H1 (cell line): Measurements from ENCODE around the gene YWHAB. TPM values are rescaled to one million over a fixed set of nuclear protein-coding genes. Genes with fewer than 3 reads are reported as not detected.

Experiments
- CTCF ChIA-PET: fragments of 300-600 bp; sonication (Branson Sonifier 250); formaldehyde crosslinking; loops from one replicate; lab custom pipeline; 2021; ENCODE audit not compliant: partially characterized antibody; lab: Charles Lee
- POLR2A ChIA-PET: fragments of 300-600 bp; sonication (Branson Sonifier 250); formaldehyde crosslinking; loops from one replicate; lab custom pipeline; 2021; ENCODE audit warnings: inconsistent platforms; ENCODE audit not compliant: partially characterized antibody; lab: Charles Lee
- DNase-seq, 2 experiments: peaks; one replicate each; pipeline versions ENCODE4 v3.0.0 to v3.0.0-alpha.2; 2010 to 2022; ENCODE audit warnings: low spot score in 2 of 2, low read depth in 1 of 2, mixed read lengths in 1 of 2
- FAIRE-seq: peaks from 2 replicates; lab custom pipeline; 2011; peaks lifted over from hg19 to GRCh38; lab: Jason Lieb, UNC
- H2AFZ ChIP-seq: 2 replicates; pipeline ENCODE4 v1.8.1; 2012; ENCODE audit warnings: low read length, inconsistent platforms
- H2AK5ac ChIP-seq: 2 replicates; pipeline ENCODE4 v1.6.1; 2013; ENCODE audit warnings: low read depth, low read length
- H2BK120ac ChIP-seq: replicated peaks from 2 replicates; pipeline ENCODE3; 2013; ENCODE audit warnings: low read depth, low read length, inconsistent platforms
- H2BK12ac ChIP-seq: 2 replicates; pipeline ENCODE4 v1.6.1; 2013; ENCODE audit warnings: low read depth, low read length
- H2BK15ac ChIP-seq: 2 replicates; pipeline ENCODE4 v1.6.1; 2013; ENCODE audit warnings: low read length
- H2BK20ac ChIP-seq: 2 replicates; pipeline ENCODE4 v1.6.1; 2013; ENCODE audit warnings: low read length
- H2BK5ac ChIP-seq: 2 replicates; pipeline ENCODE4 v1.6.1; 2013; ENCODE audit warnings: low read depth, low read length
- H3K14ac ChIP-seq: 2 replicates; pipeline ENCODE4 v1.6.1; 2013; ENCODE audit warnings: inconsistent platforms; ENCODE audit not compliant: insufficient read length
- H3K18ac ChIP-seq: 2 replicates; pipeline ENCODE4 v1.6.1; 2013; ENCODE audit warnings: low read length; ENCODE audit errors: extremely low read depth
- H3K23ac ChIP-seq: 2 replicates; pipeline ENCODE4 v1.6.1; 2013; ENCODE audit warnings: inconsistent platforms; ENCODE audit not compliant: insufficient read length
- H3K23me2 ChIP-seq: 2 replicates; pipeline ENCODE4 v1.6.1; 2013; ENCODE audit warnings: low read depth, low read length
- H3K27ac ChIP-seq: 2 replicates; pipeline ENCODE4 v1.6.1; 2011; ENCODE audit warnings: low read depth, low read length, inconsistent platforms
- H3K27me3 ChIP-seq, 4 experiments: replicated peaks in 1 of 4; 1 replicate in 1 of 4; 2 replicates in 3 of 4; pipeline versions ENCODE4 v1.6.1 to v1.8.1; 2011 to 2013; ENCODE audit warnings: low read length in 3 of 4, mild to moderate bottlenecking in 3 of 4, inconsistent platforms in 2 of 4, mixed read lengths in 2 of 4, moderate library complexity in 1 of 4; ENCODE audit not compliant: control insufficient read depth in 3 of 4, insufficient read depth in 3 of 4; ENCODE audit errors: extremely low read depth in 1 of 4
- H3K36me3 ChIP-seq, 4 experiments: 2 replicates each; pipeline versions ENCODE4 v1.6.1 to v1.8.1; 2011 to 2013; ENCODE audit warnings: mild to moderate bottlenecking in 4 of 4, low read length in 3 of 4, moderate library complexity in 2 of 4, control low read depth in 1 of 4, inconsistent platforms in 1 of 4; ENCODE audit not compliant: insufficient read depth in 4 of 4, control insufficient read depth in 2 of 4
- H3K4ac ChIP-seq: replicated peaks from 2 replicates; pipeline ENCODE3; 2013; ENCODE audit warnings: low read length, low read depth, mixed read lengths, inconsistent platforms; ENCODE audit not compliant: insufficient read length
- H3K4me1 ChIP-seq, 4 experiments: replicated peaks in 1 of 4; 1 replicate in 1 of 4; 2 replicates in 3 of 4; pipeline versions ENCODE4 v1.6.1 to v1.8.1; 2011 to 2013; ENCODE audit warnings: low read length in 3 of 4, inconsistent platforms in 2 of 4, mixed read lengths in 1 of 4; ENCODE audit not compliant: insufficient read depth in 4 of 4, control insufficient read depth in 3 of 4
- H3K4me2 ChIP-seq, 2 experiments: 2 replicates each; pipeline versions ENCODE4 v1.6.1 to v1.8.1; 2011 to 2013; ENCODE audit warnings: low read depth in 2 of 2, low read length in 2 of 2, control low read depth in 1 of 2, inconsistent platforms in 1 of 2, mild to moderate bottlenecking in 1 of 2; ENCODE audit not compliant: insufficient read depth in 1 of 2
- H3K4me3 ChIP-seq, 4 experiments: fragments of 200-600, 300-600 bp in 1 of 4; sonication (generic), shearing (Covaris generic), sonication (Bioruptor Twin) in 1 of 4; 2 replicates each; pipeline versions ENCODE4 v1.5.1 to v1.8.1; 2011 to 2016; ENCODE audit warnings: low read length in 4 of 4, low read depth in 3 of 4, control low read depth in 2 of 4, inconsistent platforms in 2 of 4, mild to moderate bottlenecking in 2 of 4, mixed read lengths in 1 of 4, moderate library complexity in 1 of 4; ENCODE audit not compliant: insufficient read depth in 2 of 4; ENCODE audit errors: extremely low read depth in 1 of 4
- H3K56ac ChIP-seq: replicated peaks from 2 replicates; pipeline ENCODE3; 2013; ENCODE audit warnings: low read depth, mild to moderate bottlenecking, mixed read lengths, low read length, inconsistent platforms; ENCODE audit not compliant: insufficient read length
- H3K79me1 ChIP-seq: 2 replicates; pipeline ENCODE4 v1.6.1; 2013; ENCODE audit warnings: low read depth, low read length, control low read depth
- H3K79me2 ChIP-seq, 2 experiments: 2 replicates each; pipeline versions ENCODE4 v1.6.1 to v1.8.1; 2012 to 2013; ENCODE audit warnings: low read length in 2 of 2, mild to moderate bottlenecking in 2 of 2, inconsistent platforms in 1 of 2; ENCODE audit not compliant: insufficient read depth in 2 of 2, control insufficient read depth in 1 of 2
- H3K9ac ChIP-seq, 4 experiments: replicated peaks in 1 of 4; 1 replicate in 1 of 4; 2 replicates in 3 of 4; pipeline versions ENCODE4 v1.6.1 to v1.8.1; 2011 to 2013; ENCODE audit warnings: low read depth in 3 of 4, low read length in 3 of 4, control low read depth in 2 of 4, mild to moderate bottlenecking in 2 of 4, moderate library complexity in 2 of 4, inconsistent platforms in 1 of 4; ENCODE audit errors: extremely low read depth in 1 of 4
- H3K9me3 ChIP-seq, 2 experiments: 2 replicates each; pipeline versions ENCODE4 v1.6.1 to v1.8.1; 2012 to 2013; ENCODE audit warnings: mild to moderate bottlenecking in 2 of 2, moderate library complexity in 2 of 2, control low read depth in 1 of 2, inconsistent platforms in 1 of 2, low read depth in 1 of 2, low read length in 1 of 2, mixed read lengths in 1 of 2; ENCODE audit not compliant: insufficient read depth in 2 of 2
- H4K20me1 ChIP-seq, 2 experiments: replicated peaks in 1 of 2; 2 replicates each; pipeline versions ENCODE3 to v1.8.1; 2011 to 2013; ENCODE audit warnings: inconsistent platforms in 2 of 2, low read length in 2 of 2, mild to moderate bottlenecking in 1 of 2; ENCODE audit not compliant: insufficient read depth in 2 of 2, control insufficient read depth in 1 of 2
- H4K5ac ChIP-seq: 2 replicates; pipeline ENCODE4 v1.6.1; 2013; ENCODE audit warnings: low read length, low read depth, mixed read lengths, inconsistent platforms; ENCODE audit not compliant: insufficient read length
- H4K8ac ChIP-seq: 2 replicates; pipeline ENCODE4 v1.8.0; 2013; ENCODE audit warnings: mild to moderate bottlenecking, moderate library complexity, low read length, inconsistent platforms; ENCODE audit not compliant: insufficient read depth; ENCODE audit errors: extremely low read depth
- H4K91ac ChIP-seq: replicated peaks from 2 replicates; pipeline ENCODE3; 2013; ENCODE audit warnings: low read length, mixed read lengths, inconsistent platforms; ENCODE audit not compliant: insufficient read length
- CBX5 ChIP-seq: fragments of 300-800, 300-1000 bp; sonication (generic); IDR thresholded peaks from 2 replicates; pipeline ENCODE4 v1.7.1; 2016; ENCODE audit warnings: antibody characterized with exemption, low read length, low read depth
- CEBPB ChIP-seq: IDR thresholded peaks from 2 replicates; pipeline ENCODE4 v1.6.1; 2012; ENCODE audit warnings: low read depth, low read length
- CHD2 ChIP-seq: IDR thresholded peaks from 2 replicates; pipeline ENCODE4 v1.6.1; 2012; ENCODE audit warnings: low read length, improper control_type of control experiment
- EGR1 ChIP-seq: IDR thresholded peaks from 2 replicates; pipeline ENCODE4 v1.6.1; 2011; ENCODE audit warnings: low read depth, low read length, borderline replicate concordance
- FOSL1 ChIP-seq: IDR thresholded peaks from 2 replicates; pipeline ENCODE4 v1.6.1; 2011; ENCODE audit warnings: mild to moderate bottlenecking, low read depth, low read length, moderate library complexity; ENCODE audit not compliant: insufficient read depth
- JUND ChIP-seq: IDR thresholded peaks from 2 replicates; pipeline ENCODE4 v1.6.1; 2011; ENCODE audit warnings: mild to moderate bottlenecking, improper control_type of control experiment, low read length
- KDM1A ChIP-seq: fragments of 200-600, 300-600 bp; sonication (generic); IDR thresholded peaks from 2 replicates; pipeline ENCODE4 v1.7.1; 2016; ENCODE audit warnings: mild to moderate bottlenecking, low read length, borderline replicate concordance
- KDM5A ChIP-seq: fragments of 200-600 bp; IDR thresholded peaks from 2 replicates; pipeline ENCODE4 v1.7.1; 2012; ENCODE audit warnings: mild to moderate bottlenecking, low read length, inconsistent platforms, mixed read lengths
- RBBP5 ChIP-seq: IDR thresholded peaks from 2 replicates; pipeline ENCODE4 v1.7.1; 2012; ENCODE audit warnings: low read depth, mild to moderate bottlenecking, inconsistent platforms, low read length, moderate library complexity, borderline replicate concordance
- SAP30 ChIP-seq: fragments of 300-600 bp; sonication (generic); IDR thresholded peaks from 2 replicates; pipeline ENCODE4 v1.7.1; 2012; ENCODE audit warnings: low read length, moderate library complexity, mild to moderate bottlenecking, inconsistent platforms; ENCODE audit not compliant: insufficient read depth, insufficient replicate concordance
- TCF12 ChIP-seq: IDR thresholded peaks from 2 replicates; pipeline ENCODE4 v1.6.1; 2011; ENCODE audit warnings: low read depth, mild to moderate bottlenecking, low read length
- YY1 ChIP-seq: IDR thresholded peaks from 2 replicates; pipeline ENCODE4 v1.6.1; 2011; ENCODE audit warnings: low read depth, mild to moderate bottlenecking, low read length
- WGBS, 2 experiments: shearing (Covaris generic) in 1 of 2; methylation state at CpG; one replicate each; pipeline versions ENCODE4 v1.1.6 to v1.1.7; 2013 to 2015; ENCODE audit warnings: low lambda C conversion rate in 2 of 2, mixed read lengths in 2 of 2, inconsistent platforms in 1 of 2, low coverage in 1 of 2, missing lambda C conversion rate in 1 of 2; ENCODE audit not compliant: insufficient replicate concordance in 2 of 2, insufficient coverage in 1 of 2, insufficient read length in 1 of 2; ENCODE audit errors: extremely low coverage in 1 of 2, missing lambda C conversion rate in 1 of 2; 5-methylcytosine and 5-hydroxymethylcytosine counted together
- polyA plus RNA-seq, 7 experiments: library from polyadenylated mRNA; depleted of rRNA in 3 of 7; stranded (reverse) in 5 of 7; unstranded in 2 of 7; fragments of >200 nt in 5 of 7; fragments of 200-250 nt in 2 of 7; gene quantifications; 1 replicate in 5 of 7; 2 replicates in 1 of 7; 4 replicates in 1 of 7; pipeline versions ENCODE4 v1.2.1 to v1.2.3, GENCODE V29; 2011 to 2013; ENCODE audit warnings: missing spikeins in 2 of 7, mixed read lengths in 2 of 7
- total RNA-seq: library from RNA; stranded (reverse); fragmentation: NEBNext Ultra II Directional; extraction: Animal tissue kit (Norgen Biotek cat#: 25700); gene quantifications from 2 replicates; pipeline ENCODE4 v1.2.1, GENCODE V29; 2021
- TF ChIP-seq, protein P1 (sequence below): IDR thresholded peaks from 2 replicates; pipeline ENCODE4 v1.6.1; 2012; ENCODE audit warnings: low read length, inconsistent platforms

Gene YWHAB
- total and polyA plus RNA-seq, 2 of the 8 experiments (the other 6 are each of a cell fraction or from before 2014, with no cell fraction given): 72.9 to 256 TPM

GRCh38 chr20:44856856-44857448 is 28.6 kb upstream of the YWHAB start:
- Histone ChIP-seq H3K23ac (no peak overlapping the region), H3K23me2 (peaks cover 1% of the 10 kb centered on the region; the same call in 1 of the 2 replicates), H3K18ac (no peak overlapping the region), H4K20me1 (no peaks in the 10 kb centered on the region), H2AFZ (no peak overlapping the region), H4K5ac (no peak overlapping the region), H3K56ac (no peak overlapping the region), H3K9ac (no peak overlapping the region), H2BK12ac (no peak overlapping the region), H2AK5ac (no peak overlapping the region), H3K9me3 (no peaks in the 10 kb centered on the region), H3K4me1 (no peaks in the 10 kb centered on the region), H3K79me2 (no peaks in the 10 kb centered on the region), H4K8ac (no peak overlapping the region), H2BK120ac (no peak overlapping the region), H3K79me1 (no peaks in the 10 kb centered on the region), H3K14ac (no peak overlapping the region), H3K27ac (no peak overlapping the region), H3K4me3 (no peak overlapping the region), H3K4me2 (no peak overlapping the region), H3K27me3 (no peaks in the 10 kb centered on the region), H2BK5ac (no peak overlapping the region), H2BK20ac (no peak overlapping the region), H3K36me3 (no peaks in the 10 kb centered on the region), H4K91ac (no peak overlapping the region), H2BK15ac (no peak overlapping the region), H3K4ac (no peak overlapping the region)
- WGBS, 2 experiments: 92% methylated on average over 6 of the region's 6 CpGs; no CpG with 5 or more reads in 1 of the 2 experiments
- DNase-seq: peak in 1 of 2 experiments; percentile 27
- FAIRE-seq: no peak
- CTCF ChIA-PET: interaction anchor here (1.0 to 2.2 kb wide), 7 partner anchors 12 to 109 kb away, joined by 3 to 8 read pairs (median 4); no protein-coding TSS in a partner anchor
- POLR2A ChIA-PET: no interaction called here
- TF ChIP-seq, protein P1, sequence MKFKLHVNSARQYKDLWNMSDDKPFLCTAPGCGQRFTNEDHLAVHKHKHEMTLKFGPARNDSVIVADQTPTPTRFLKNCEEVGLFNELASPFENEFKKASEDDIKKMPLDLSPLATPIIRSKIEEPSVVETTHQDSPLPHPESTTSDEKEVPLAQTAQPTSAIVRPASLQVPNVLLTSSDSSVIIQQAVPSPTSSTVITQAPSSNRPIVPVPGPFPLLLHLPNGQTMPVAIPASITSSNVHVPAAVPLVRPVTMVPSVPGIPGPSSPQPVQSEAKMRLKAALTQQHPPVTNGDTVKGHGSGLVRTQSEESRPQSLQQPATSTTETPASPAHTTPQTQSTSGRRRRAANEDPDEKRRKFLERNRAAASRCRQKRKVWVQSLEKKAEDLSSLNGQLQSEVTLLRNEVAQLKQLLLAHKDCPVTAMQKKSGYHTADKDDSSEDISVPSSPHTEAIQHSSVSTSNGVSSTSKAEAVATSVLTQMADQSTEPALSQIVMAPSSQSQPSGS: no peak
- TF ChIP-seq CBX5 (no peak), TCF12 (no peak), CHD2 (no peak), YY1 (no peak), FOSL1 (no peak), JUND (no peak), CEBPB (no peak), RBBP5 (no peak), EGR1 (no peak), SAP30 (no peak), KDM5A (no peak), KDM1A (no peak)
